Upper lobe of left lung (tissue), 6 donors: ENCODE data around the gene THOP1. TPM values are rescaled to one million over a fixed set of nuclear protein-coding genes. Genes with fewer than 3 reads are reported as not detected.

Experiments
- ATAC-seq, 2 donors: fragments of 200-7000 bp; cut with Tn5 transposase; one replicate each; pipeline ENCODE4 v1.9.1; 2022; ENCODE audit warnings: mild to moderate bottlenecking in 2 of 2, moderate library complexity in 2 of 2; ENCODE audit not compliant: low FRiP score in 2 of 2
- DNase-seq, 2 donors: peaks; one replicate each; pipeline ENCODE4 v3.0.0-alpha.2; 2019 to 2020
- H3K27ac ChIP-seq, 4 donors: fragments of 200-600 bp; sonication (generic); one replicate each; pipeline ENCODE4 v1.5.1; 2016 to 2019
- H3K27me3 ChIP-seq, 4 donors: fragments of 200-600 bp; sonication (generic); one replicate each; pipeline ENCODE4 v1.5.1; 2017 to 2019
- H3K36me3 ChIP-seq, 4 donors: fragments of 200-600 bp; sonication (generic); one replicate each; pipeline ENCODE4 v1.5.1; 2016 to 2019
- H3K4me1 ChIP-seq, 4 donors: fragments of 200-600 bp; sonication (generic); one replicate each; pipeline ENCODE4 v1.5.1; 2018 to 2019
- H3K4me3 ChIP-seq, 4 donors: fragments of 200-600 bp; sonication (generic); one replicate each; pipeline ENCODE4 v1.5.1; 2017 to 2019; ENCODE audit warnings: mild to moderate bottlenecking in 2 of 4, moderate library complexity in 1 of 4
- H3K9me3 ChIP-seq, 4 donors: fragments of 200-600 bp; sonication (generic); one replicate each; pipeline ENCODE4 v1.5.1; 2018 to 2019
- CTCF ChIP-seq, 6 experiments: fragments of 450-650 bp in 4 of 6; fragments of 200-600 bp in 2 of 6; sonication (generic) in 2 of 6; IDR thresholded peaks; one replicate each; pipeline ENCODE4 v1.5.1; 2016 to 2019; ENCODE audit warnings: antibody characterized with exemption in 6 of 6
- EP300 ChIP-seq, 4 donors: sonication (generic); formaldehyde crosslinking; IDR thresholded peaks; one replicate each; pipeline ENCODE4 v1.5.1; 2017; ENCODE audit warnings: antibody characterized with exemption in 4 of 4, control low read depth in 2 of 4
- POLR2A ChIP-seq, 4 donors: fragments of 450-650 bp; IDR thresholded peaks; one replicate each; pipeline ENCODE4 v1.5.1; 2016 to 2017; ENCODE audit warnings: antibody characterized with exemption in 4 of 4, mild to moderate bottlenecking in 2 of 4
- POLR2AphosphoS5 ChIP-seq, 2 donors: sonication (generic); formaldehyde crosslinking; IDR thresholded peaks; one replicate each; pipeline ENCODE4 v1.5.1; 2017; ENCODE audit warnings: antibody characterized with exemption in 2 of 2
- WGBS, 2 donors: methylation state at CpG; one replicate each; pipeline ENCODE4 v1.1.5; 2017 to 2018; 5-methylcytosine and 5-hydroxymethylcytosine counted together
- total RNA-seq, 6 donors: library from RNA; depleted of rRNA in 4 of 6; stranded (reverse); fragments of >200 nt in 4 of 6; gene quantifications; one replicate each; pipeline versions ENCODE4 v1.1.0 to v1.2.1, GENCODE V29; 2016 to 2021
- donor health status: DM: no; HTN: no; CAD: no; lungs with moderate emphysema.
- donor health status: DM: no; HTN: yes; CAD: no; lungs with severe emphysema.

The THOP1 gene
- total RNA-seq, 6 donors from 2014 or later, result 28.7 to 62.3 (median 43.1) TPM

- Histone ChIP-seq H3K36me3 (peaks cover 4 to 51% (median 33%) of the 10 kb centered on the region in 4 donors), H3K27me3 (no peaks in the 10 kb centered on the region), H3K4me3 (no peak overlapping the region), H3K4me1 (no peaks in the 10 kb centered on the region), H3K9me3 (no peaks in the 10 kb centered on the region), H3K27ac (no peak overlapping the region)
- TF ChIP-seq POLR2A (IDR thresholded peaks at IDR 0.05) (no peak), POLR2AphosphoS5 (IDR thresholded peaks at IDR 0.05) (no peak), CTCF (IDR thresholded peaks at IDR 0.05) (no peak), EP300 (IDR thresholded peaks at IDR 0.05) (no peak)
- WGBS, 2 donors, result 92% methylated on average over 14 to 35 of the region's 35 CpGs
- ATAC-seq (no peak), DNase-seq (peak in 1 of 2 donors; percentile 80)
These were observed 28.2 kb downstream of the THOP1 start for GRCh38 chr19:2813235-2814160.

- H3K27ac ChIP-seq, result no peak overlapping the region
- ATAC-seq, result no peak
These were observed 29.1 kb downstream of the THOP1 start for GRCh38 chr19:2814426-2814825.

DNA sequence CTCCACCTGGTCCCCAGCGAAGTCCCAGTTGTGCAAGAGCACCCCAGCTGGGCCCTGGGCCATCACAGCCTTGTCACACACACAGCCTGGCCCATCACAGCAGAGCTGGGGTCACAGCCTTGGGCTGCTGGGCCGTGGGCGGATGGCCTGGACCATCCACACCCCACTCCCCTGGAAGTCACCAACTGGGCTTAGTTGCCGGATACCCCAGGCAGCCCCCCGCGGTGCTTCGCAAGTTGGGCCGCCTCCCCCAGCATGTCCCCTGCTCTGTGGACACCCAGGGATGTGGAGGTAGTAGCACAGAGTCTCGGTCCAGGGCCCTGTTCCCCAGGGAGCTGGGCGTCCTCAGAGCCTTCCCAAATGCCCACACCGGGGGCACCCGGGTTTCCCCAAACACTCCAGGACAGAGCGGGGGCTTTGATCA is 29.9 kb downstream of the THOP1 start:
- DNase-seq (peak in 1 of 2 donors; percentile 65), ATAC-seq (no peak)
- Histone ChIP-seq H3K27me3 (no peaks in the 10 kb centered on the region), H3K4me3 (no peak overlapping the region), H3K9me3 (no peaks in the 10 kb centered on the region), H3K36me3 (peaks cover 0 to 34% (median 17%) of the 10 kb centered on the region in 4 donors), H3K4me1 (peaks cover under 1 to 7% (median 2%) of the 10 kb centered on the region in 4 donors), H3K27ac (no peak overlapping the region)
- WGBS, 2 donors, result 96 to 100% methylated on average over 2 to 11 of the region's 13 CpGs
- no peak for TF ChIP-seq POLR2A (IDR thresholded peaks at IDR 0.05)
- no peak for TF ChIP-seq EP300 (IDR thresholded peaks at IDR 0.05)
- TF ChIP-seq POLR2AphosphoS5 (IDR thresholded peaks at IDR 0.05), result no peak
- TF ChIP-seq CTCF (IDR thresholded peaks at IDR 0.05), result no peak

More at GRCh38 chr19:2814426-2814825, 29.1 kb downstream of the THOP1 start:
- TF ChIP-seq POLR2A (IDR thresholded peaks at IDR 0.05), result no peak
- TF ChIP-seq POLR2AphosphoS5 (IDR thresholded peaks at IDR 0.05), result no peak
- TF ChIP-seq CTCF (IDR thresholded peaks at IDR 0.05), result no peak
- TF ChIP-seq EP300 (IDR thresholded peaks at IDR 0.05), result no peak
- WGBS, 2 donors, result 95% methylated on average over 6 to 11 of the region's 11 CpGs
- no peak overlapping the region for H3K4me3 ChIP-seq
- peaks cover 0 to 3% (median 2%) of the 10 kb centered on the region in 4 donors for H3K4me1 ChIP-seq
- no peaks in the 10 kb centered on the region for H3K27me3 ChIP-seq
- peaks cover 0 to 41% (median 24%) of the 10 kb centered on the region in 4 donors for H3K36me3 ChIP-seq
- DNase-seq, result peak in 1 of 2 donors; percentile 44
- H3K9me3 ChIP-seq, result no peaks in the 10 kb centered on the region

DNA sequence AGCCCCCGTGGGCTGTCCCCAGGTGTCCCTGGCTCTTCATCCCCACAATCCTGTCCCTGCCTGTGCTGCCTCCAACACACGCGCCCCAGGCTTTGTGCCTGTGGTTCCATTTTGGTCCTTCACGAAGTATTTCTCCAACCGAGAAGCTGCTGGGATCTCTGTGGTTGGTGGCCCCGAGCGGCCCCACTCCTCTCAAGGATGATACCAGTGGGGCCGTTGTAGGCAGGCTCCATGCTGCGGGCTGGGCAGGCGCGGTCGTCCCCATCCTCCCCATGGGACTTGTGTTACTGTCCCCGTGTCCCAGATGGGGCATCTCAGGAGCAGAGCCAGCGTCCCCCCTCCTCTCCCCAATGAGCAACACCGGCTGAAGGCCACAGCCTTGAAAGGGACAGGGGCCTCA is 30.6 kb downstream of the THOP1 start:
- Histone ChIP-seq H3K9me3 (no peaks in the 10 kb centered on the region), H3K27ac (no peak overlapping the region), H3K4me1 (peaks cover 7 to 14% (median 8%) of the 10 kb centered on the region in 4 donors), H3K36me3 (peaks cover 0 to 26% (median 11%) of the 10 kb centered on the region in 4 donors), H3K4me3 (no peak overlapping the region), H3K27me3 (no peaks in the 10 kb centered on the region)
- DNase-seq (peak in 1 of 2 donors; percentile 64), ATAC-seq (no peak)
- no peak for TF ChIP-seq POLR2A (IDR thresholded peaks at IDR 0.05)
- TF ChIP-seq EP300 (IDR thresholded peaks at IDR 0.05), result no peak
- no peak for TF ChIP-seq CTCF (IDR thresholded peaks at IDR 0.05)
- TF ChIP-seq POLR2AphosphoS5 (IDR thresholded peaks at IDR 0.05), result no peak
- 92% methylated on average over 7 to 15 of the region's 15 CpGs for WGBS, 2 donors
